DOHH2 (cell line): ENCODE measurements around the gene SMAD7.

ENCODE experiments used
- EZH2phosphoT487 ChIP-seq: fragments of 200-600 bp; sonication (generic); IDR thresholded peaks from 2 replicates; pipeline ENCODE4 v1.6.1; 2017; ENCODE audit warnings: borderline replicate concordance, mild to moderate bottlenecking, antibody characterized with exemption, low read length, moderate library complexity, mixed read lengths
- TF ChIP-seq, protein P1 (sequence below): fragments of 200-600 bp; sonication (generic); IDR thresholded peaks from one replicate; pipeline ENCODE4 v1.5.1; 2014; ENCODE audit warnings: antibody characterized with exemption, mild to moderate bottlenecking, low read depth, low read length; ENCODE audit not compliant: poor library complexity, severe bottlenecking

- TF ChIP-seq EZH2phosphoT487: no peak
- TF ChIP-seq, protein P1, sequence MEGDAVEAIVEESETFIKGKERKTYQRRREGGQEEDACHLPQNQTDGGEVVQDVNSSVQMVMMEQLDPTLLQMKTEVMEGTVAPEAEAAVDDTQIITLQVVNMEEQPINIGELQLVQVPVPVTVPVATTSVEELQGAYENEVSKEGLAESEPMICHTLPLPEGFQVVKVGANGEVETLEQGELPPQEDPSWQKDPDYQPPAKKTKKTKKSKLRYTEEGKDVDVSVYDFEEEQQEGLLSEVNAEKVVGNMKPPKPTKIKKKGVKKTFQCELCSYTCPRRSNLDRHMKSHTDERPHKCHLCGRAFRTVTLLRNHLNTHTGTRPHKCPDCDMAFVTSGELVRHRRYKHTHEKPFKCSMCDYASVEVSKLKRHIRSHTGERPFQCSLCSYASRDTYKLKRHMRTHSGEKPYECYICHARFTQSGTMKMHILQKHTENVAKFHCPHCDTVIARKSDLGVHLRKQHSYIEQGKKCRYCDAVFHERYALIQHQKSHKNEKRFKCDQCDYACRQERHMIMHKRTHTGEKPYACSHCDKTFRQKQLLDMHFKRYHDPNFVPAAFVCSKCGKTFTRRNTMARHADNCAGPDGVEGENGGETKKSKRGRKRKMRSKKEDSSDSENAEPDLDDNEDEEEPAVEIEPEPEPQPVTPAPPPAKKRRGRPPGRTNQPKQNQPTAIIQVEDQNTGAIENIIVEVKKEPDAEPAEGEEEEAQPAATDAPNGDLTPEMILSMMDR: no peak
These were observed 75.3 kb downstream of the SMAD7 start for GRCh38 chr18:48875314-48875941.
